ENCODE measurements around the gene LSMEM2.
A peak's percentile ranks its signal among the peaks of the same experiment; 100 is the strongest.
"Not testable (repeated sequence)": the region's sequence is repeated elsewhere in the genome, so short reads cannot be mapped to it uniquely, and the experiment has no call there.

LSMEM2 gene

DNA sequence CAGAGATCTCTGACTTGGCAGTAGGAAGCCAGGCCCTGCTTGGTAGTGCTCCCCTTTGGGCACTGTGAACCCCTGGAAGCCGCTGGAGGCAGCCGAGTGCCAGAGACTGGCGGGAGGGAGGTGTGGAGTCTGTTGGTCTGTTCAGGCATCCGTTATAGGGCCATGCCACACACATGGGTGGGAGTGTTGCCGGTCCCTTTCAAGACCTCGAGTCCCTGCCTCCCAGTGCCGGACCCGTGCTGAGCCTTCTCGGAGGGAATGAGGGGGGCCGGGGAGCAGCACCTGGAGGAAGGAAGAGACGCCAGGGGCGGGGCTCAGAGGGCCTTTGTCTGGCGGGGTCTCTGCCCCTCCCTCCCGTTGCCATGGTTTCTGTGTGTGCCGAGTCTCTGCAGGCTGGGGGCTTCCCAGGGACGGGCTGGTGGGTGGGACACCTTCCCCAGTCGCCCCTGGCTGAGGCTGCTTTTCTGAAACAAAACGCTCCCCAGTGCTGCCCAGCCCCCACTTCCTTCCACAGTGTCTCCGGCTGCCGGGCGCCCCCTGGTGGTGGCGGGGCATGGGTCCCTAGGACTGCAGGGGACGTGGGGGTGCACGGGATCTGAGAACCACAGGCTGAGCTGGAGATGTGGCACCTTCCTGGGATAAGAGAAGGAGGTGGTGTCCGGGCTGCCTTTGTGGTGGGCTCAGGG lies 32.9 kb upstream of the LSMEM2 start:
- peak; percentile 97 to 98 for DNase-seq (ENCODE audit: low read depth in 2 of 2)

DNA sequence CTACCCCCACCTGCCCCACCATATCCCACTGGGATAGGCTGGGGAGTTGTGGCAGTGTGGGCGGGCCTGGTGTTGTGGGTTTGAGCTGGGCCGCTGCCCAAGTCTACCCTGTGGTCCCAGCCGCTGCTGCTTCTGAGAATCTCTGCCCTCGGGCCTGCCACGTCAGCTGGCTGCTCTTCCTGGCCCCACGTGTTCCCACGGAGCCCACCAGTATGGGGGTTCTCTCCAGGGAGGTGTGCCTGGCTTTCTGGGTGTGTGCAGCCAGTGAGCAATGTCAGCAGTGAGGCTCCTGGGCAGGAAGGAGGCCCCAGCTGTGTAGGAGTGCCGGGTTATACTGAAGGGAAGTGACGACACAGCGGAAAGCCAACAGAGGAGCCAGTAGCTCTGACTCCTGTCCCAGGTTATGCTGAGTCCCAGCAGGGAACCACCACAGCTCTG lies 32.4 kb upstream of the LSMEM2 start:
- peak; percentile 78 to 82 for DNase-seq (ENCODE audit: low read depth in 2 of 2)

DNA sequence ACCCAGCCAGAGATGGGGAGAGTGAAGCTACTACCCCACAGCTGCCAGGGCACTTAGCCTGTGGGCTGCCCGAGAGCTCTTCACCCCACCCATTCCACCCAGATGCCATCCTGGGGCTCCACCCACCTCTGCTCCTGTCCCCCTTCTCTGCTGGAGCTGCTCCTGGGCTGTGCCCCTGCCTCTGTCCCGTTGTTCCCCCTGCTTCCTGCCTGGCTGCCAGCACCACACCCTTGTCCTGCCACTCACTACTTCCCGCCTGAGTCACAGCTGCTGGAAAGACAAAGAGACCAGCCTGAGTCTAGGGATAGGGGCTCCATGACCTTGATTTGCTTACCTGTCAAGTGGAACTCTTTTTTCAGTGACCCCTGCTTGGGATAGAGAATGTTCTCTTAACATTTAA lies 30.5 kb upstream of the LSMEM2 start:
- no peak for DNase-seq (ENCODE audit: low read depth in 2 of 2)

DNA sequence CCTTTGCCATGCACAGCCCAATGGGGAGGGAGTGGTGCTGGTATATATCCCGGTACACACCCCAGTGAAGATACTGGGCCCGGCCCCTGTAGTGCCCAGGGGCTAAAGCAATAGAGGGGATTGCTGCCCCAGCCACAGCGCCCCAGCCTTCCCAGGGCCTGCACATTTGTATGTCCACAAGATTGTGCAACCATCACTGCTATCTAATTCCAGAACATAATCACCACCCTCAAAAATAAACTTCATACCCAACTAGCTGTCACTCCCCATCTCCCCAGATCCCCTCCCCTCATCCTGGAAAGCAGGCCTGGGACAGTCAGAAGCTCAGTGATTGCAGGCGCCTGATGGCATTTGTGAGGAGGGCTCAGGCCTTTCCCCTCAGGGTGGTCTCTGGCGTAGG lies 29.4 kb upstream of the LSMEM2 start:
- DNase-seq (ENCODE audit: low read depth in 2 of 2) = no peak

DNA sequence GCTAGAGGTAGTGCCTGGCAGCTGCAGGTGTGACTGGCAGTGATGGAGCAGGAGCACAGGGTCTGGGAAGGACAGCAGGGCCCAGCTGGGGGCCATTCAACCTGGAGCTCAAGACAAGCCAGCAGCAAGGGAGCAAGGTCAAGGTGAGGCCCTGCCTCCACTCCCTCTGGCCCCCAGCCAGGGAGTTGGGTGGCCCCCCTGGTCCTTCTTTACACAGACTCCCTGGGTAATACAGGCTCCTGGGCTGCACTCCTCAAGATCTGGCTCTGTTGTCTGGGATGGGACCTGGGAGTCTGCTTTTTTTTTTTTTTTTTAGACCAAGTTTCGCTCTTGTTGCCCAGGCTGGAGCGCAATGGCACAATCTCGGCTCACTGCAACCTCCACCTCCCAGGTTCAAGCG lies 28.4 kb upstream of the LSMEM2 start:
- no peak for DNase-seq (ENCODE audit: low read depth in 2 of 2)

DNA sequence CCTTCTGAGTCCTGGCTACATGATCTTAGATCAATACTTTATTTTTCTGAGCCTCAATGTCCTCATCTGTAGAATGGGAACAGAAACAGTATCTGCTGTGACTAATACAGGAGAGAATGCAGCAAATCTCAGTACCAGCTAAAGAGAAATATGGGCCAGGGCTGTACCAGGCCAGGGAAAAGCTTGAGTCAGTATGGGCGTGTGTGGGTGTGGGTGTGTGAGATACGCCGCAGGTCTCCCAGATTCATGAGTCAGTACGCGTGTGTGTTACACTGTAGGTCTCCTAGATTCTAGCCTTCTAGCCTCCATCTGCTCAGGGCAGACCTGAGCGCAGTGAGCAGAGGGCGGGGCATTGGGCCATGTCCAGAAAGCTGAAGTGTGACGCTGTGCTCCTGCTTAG lies 27.7 kb upstream of the LSMEM2 start:
- no peak for DNase-seq (ENCODE audit: low read depth in 2 of 2)

DNA sequence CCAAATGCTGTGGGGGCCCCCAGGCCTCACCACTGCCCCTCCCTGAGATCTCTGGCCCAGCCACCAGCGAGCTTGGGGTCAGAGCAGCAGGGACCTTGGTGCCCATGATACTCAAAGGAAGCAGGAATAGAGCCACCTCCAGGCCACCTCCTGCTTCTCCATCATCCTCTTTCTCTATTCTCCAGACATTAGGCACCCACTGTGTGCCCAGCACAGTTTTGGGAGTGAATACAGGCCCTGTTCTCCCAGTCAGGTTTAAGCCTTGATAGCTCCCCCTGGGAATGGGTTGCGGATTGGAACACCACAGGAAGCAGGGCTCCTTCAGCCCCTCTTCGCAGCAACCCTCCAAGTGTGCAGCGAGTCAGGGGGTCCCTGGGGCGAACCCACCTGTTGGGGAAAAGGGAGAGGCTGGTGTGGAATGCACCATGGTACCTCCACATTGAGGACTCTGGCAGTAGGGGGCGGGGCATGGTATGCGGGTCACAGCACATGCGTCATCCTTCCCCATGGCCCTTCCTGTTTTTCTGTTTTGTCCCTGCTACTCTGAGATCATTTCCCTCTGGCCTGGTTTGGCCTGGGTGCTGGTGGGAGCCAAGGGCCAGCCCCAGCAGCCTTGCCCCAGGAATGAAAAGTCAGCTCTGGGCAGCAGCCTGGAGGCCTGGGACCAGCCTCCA lies 24.2 kb upstream of the LSMEM2 start:
- DNase-seq (ENCODE audit: low read depth in 2 of 2) = no peak

DNA sequence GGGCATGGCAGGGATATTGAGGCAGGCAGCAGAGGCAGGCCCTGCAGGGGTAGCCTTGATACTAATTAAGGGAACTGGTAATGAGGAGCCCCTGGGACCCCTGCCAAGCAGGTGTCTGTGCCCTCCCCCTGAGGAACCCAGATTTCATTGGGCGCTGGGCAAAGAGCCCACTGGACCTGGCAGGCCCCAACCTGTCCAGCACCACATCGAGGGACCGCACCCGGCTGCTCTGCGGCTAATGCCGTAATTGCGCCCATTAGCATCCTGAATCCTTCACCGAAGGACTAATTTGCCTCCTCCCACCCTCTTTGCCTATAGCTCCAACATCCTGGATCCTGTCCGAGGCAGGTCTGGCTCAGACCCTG lies 23.7 kb upstream of the LSMEM2 start:
- no peak for DNase-seq (ENCODE audit: low read depth in 2 of 2)

DNA sequence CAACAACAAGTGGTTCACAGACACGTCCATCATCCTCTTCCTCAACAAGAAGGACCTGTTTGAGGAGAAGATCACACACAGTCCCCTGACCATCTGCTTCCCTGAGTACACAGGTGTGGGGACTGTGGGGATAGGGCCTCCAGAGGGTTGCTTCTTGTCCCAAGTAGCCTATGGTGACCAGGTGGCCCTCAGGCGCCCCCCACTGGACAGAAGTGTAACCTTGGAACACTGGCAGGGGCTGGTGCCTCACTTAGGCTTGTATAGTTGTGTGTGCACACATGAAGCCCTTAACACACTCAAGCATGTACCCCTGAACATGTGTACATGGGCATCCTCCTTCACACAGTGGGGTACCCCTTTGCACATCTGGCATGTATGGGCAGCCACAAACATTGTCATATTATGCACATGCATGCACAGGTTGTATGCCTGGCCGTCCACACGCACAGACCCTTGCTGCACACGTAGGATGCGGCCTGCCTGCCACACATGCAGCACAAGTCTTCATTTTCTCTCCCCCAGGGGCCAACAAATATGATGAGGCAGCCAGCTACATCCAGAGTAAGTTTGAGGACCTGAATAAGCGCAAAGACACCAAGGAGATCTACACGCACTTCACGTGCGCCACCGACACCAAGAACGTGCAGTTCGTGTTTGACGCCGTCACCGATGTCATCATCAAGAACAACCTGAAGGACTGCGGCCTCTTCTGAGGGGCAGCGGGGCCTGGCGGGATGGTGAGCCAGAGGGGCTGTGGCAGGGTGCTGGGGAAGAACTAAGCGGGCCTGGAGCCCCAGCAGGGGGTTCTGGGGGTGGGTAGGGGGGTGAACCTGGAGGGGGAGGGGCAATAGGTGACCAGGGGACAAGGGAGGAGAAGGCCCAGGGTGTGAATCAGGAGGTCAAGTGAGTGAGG lies 21.7 kb upstream of the LSMEM2 start:
- peak in 1 of 2 donors; percentile 34 for DNase-seq (ENCODE audit: low read depth in 2 of 2)

DNA sequence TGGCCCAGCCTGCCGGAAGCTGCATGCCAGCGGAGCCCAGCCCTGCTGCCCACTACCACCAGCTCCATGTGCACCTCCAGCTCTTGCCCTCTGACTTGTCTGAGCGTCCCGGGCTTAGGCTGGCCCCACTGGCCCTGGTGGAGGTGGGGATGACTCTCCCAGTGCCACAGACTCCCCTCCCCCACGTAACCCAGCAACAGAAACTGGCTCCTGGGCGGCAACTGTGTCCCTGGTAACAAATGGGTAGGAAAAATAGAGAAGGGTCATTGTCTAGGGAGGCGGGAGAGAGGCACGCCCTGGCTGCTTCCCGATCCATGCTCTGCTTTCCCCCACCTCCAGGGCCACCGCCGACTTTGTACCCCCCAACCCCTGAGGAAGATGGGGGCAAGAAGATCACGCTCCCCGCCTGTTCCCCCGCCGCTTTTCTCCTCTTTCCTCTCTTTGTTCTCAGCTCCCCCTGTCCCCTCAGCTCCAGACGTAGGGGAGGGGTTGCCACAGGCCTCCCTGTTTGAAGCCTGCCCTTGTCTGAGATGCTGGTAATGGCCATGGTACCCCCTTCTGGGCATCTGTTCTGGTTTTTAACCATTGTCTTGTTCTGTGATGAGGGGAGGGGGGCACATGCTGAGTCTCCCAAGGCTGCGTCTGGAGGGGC lies 20.7 kb upstream of the LSMEM2 start:
- no peak for DNase-seq (ENCODE audit: low read depth in 2 of 2)

DNA sequence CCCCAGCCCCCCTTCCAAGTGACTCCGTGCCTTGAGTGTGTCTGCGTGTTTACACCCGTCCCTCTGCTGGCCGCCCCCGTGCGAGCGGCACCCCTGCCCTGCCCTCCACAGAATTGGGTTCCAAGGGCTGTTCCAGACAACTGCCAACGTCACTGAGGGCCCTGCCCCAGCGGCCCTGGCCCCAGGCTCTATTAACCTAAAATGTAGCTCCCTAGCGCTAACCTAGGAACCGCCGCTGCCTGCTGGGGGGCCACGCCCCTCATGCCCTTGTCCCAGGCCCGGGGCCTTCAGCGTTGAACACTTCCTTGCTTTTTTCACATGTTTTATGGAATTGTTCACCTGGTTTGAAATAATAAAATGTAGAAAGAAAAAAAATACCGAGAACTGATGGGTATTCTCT lies 19.9 kb upstream of the LSMEM2 start:
- DNase-seq (ENCODE audit: low read depth in 2 of 2) = no peak

DNA sequence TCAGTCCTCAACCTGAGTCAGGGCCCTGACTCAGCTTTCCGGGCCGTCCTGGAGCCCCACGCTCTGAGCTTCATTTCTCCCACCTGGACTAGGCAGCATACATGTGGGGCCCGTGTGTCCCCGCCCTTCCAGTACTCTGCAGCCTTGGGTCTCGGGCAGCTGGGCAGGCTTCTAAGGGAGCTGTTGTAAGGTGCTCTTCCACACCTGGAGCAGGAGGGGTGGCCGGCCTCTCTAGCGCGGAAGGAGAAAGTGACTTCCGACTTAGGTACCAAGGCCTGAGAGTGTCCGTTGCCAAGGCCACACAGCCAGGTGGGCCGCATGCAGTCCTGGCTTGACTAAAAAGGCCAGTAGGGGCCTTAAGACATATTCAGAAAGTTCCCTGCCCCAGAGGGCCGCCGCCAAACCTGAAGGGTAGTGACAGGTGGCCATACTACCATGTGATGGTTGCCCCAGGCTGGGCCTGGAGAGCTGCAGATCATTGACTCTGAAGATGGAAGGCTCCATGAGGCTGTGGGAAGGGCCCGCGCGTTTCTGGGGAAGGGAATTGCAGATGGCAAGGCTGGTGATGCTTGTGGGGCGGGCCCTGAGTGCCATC lies 19.4 kb upstream of the LSMEM2 start:
- no peak for DNase-seq (ENCODE audit: low read depth in 2 of 2)

DNA sequence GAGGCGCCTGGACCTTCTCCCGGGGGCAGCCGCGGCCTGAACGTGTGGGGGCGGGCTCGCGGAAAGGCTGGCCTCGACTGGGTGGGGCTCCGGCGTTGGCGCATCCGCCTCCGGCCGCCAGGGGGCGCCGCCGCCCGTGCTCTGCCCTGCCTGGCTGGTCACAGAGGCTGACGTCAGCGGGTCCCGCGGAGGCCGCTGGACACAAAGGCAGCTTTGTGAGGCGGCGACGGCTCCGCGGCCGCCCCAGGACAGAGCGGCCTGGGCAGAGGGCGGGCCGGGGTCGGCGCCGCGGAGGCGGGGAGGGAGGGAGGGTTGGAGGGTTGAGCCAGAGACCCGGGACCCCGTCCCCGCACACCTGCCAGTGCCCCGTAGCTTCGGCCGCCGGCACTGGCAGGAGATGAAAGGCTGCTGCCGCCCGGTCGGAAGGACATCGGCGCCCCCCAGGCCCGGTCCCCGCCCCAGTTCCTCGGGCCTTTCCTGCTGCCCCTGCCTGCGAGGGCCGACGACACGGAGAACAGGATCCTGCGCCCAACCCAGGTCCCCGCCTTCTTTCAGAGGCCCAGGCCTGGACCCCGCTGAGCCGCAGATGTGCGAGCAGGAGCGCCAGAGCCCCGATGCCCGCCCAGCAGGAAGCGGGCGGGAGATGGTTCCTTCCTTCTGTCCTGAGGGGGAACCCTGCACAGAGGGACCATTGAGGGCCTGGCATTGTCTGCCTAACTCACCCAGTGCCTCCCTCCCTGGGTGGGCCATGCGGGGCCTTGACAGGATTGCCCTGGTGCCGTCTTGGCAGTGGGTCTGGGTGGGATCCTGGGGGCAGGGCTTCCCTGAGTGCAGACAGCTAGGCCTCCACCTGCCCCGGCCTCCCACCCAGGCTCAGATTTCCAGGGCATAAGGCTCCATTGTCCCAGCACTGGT lies 18.6 kb upstream of the LSMEM2 start:
- peak; percentile 83 for DNase-seq (ENCODE audit: low read depth in 2 of 2)

DNA sequence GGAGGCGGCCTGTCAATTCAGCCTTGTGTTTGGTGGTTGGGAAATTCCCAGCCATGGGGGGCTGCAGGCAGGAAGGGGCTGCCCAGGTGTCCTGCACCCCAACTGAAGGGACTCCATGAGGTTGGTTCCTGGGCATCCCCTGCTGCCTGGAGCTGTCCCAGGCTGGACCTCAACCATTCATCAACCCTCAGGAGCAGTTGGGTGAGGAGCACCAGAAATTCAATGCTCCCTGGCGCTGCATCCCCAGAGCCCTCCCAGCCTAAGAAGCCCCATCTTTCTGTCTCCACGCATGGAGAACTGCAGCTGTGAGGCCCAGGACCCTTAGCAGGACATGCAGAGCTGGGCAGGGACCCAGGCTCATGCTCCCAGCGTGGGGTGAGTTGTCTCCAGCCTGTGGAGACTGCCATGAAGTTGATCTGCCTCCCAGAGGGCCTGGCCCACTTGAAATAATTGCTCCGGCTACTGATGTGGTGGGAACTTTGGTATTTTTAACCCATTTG lies 17.9 kb upstream of the LSMEM2 start:
- DNase-seq (ENCODE audit: low read depth in 2 of 2) = no peak

DNA sequence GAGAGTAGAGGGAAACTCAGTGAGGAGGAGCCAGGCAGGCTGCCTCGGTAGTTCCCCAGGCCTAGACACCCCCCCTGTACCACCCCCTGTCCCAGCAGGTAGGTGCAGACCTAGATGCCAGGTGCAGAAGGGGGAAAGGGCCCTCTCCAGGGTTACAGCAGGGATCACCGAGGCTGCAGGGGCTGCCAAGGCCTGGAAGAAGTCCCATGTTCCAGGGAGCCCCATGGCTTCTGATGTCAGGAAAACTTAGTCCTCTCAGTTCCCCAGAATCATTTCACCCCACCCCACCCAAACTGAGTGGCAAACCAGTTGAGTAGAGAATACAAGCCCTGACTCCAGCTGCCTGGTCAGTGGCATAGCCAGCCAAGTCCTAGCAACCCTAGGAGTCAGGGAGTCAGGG lies 17.4 kb upstream of the LSMEM2 start:
- DNase-seq (ENCODE audit: low read depth in 2 of 2) = no peak

DNA sequence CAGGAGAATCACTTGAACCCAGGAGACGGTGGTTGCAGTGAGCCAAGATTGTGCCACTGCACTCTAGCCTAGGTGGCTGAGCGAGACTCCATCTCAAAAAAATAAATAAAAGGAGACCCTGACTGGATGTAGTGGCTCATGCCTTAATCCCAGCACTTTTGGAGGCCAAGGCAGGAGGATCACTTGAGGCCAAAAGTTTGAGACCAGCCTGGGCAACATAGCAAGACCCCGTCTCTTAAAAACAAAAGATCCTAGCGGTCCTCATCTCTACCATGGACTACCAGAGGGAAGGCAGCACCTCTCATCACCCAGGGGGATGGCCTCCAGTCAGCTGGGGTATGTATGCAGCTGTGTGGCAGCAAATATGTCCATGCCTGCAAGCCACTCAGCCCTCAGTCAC lies 16.7 kb upstream of the LSMEM2 start:
- not testable (repeated sequence) for DNase-seq (ENCODE audit: low read depth in 2 of 2)

DNA sequence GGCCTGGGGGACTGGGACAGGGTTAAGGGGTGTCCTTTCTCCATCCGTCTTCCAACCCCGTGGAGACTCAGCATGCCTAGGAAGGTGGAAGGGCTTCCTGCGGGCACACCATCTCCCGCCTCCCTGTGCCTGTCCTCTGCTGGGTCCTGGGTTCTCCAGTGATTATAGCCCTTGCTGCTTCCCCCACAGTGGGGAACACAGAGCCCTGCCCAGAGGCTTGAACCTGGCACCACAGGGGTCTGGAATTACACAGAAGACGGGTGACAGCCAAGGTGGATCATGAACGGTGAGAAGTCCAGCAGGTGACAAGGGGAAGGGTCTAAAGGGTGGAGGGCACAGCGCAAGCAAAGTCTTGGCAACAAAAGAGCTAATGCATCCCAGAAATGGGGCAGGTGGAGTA lies 16.1 kb upstream of the LSMEM2 start:
- DNase-seq (ENCODE audit: low read depth in 2 of 2) = no peak

DNA sequence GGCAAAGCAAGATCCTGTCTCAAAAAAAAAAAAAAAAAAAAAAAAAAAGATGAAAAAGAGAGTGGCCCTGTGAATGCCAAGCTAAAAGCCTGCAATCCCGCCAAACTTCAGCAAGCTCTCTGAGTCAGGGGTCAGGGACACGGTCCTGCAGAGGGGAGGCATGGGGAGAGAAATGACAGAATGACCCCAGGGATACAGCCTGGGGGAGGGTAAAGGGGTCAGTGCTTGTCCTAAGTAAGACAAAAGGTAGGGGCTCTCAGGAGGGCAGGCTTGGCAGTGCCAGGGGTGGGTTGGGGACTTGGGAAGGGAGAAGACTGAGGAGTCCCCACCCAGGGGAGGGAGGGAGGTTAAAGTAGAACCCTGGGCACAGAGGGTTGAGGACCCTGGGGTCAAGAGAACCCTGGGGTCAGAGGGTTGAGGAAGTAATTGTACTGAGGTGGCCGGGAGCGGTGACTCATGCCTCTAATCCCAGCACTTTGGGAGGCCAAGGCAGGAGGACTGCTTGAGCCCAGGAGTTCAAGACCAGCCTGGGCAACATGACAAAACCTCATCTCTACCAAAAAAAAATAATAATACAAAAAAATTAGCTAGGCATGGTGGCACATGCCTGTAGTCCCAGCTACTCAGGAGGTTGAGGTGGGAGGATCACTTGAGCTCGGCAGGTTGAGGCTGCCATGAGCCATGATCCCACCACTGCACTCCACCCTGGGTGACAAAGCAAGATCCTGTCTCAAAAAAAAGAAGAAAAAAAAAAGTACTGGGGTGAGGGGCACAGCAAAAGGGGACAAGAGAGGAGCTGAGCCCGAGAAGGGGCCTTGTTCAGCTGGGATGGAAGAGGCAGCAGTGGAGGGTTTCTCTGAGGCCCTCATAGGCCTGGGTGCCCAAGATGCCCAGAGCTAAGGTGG lies 15.2 kb upstream of the LSMEM2 start:
- no peak for DNase-seq (ENCODE audit: low read depth in 2 of 2)

DNA sequence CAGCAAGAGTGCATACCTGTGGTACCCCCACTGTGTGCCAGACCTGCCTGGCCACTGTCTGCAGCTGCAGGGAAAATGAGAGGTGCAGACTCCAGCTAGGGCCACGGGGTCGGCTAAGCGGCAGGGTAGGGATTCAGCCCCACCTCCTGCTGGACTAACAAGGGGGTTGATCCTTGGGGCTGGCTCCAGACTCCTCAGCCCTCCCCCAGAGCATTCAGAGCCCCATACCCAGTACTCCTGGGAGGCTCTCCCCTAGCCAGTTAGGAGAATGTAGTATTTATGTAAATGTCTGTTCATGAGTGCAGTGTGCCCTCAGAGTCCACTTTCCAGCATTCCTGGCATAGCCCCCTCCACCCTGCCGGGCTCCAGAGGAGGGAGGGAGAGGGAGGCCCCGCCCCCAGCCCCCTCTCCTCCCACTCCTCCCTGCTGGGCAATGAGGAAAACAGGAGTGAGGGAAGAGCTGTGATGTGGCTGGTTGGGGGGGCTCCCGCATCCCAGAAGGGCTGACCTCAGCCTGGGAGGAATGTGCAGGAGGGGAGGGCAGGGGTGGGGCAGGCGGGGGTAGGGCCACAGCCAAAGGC lies 14.4 kb upstream of the LSMEM2 start:
- DNase-seq (ENCODE audit: low read depth in 2 of 2) = no peak
